Suprapubic skin (tissue), 4 donors: ENCODE measurements around the gene CPA1. TPM values are rescaled to one million over a fixed set of nuclear protein-coding genes. Genes with fewer than 3 reads are reported as not detected.
A peak's percentile ranks its signal among the peaks of the same experiment; 100 is the strongest.

Experiments used
- DNase-seq, 2 donors: peaks; one replicate each; pipeline ENCODE4 v3.0.0-alpha.2; 2019; ENCODE audit warnings: low spot score in 2 of 2
- H3K27ac ChIP-seq: fragments of 200-600 bp; sonication (generic); one replicate; pipeline ENCODE4 v1.5.1; 2019
- H3K27me3 ChIP-seq: fragments of 200-600 bp; sonication (generic); one replicate; pipeline ENCODE4 v1.5.1; 2019
- H3K36me3 ChIP-seq: fragments of 200-600 bp; sonication (generic); one replicate; pipeline ENCODE4 v1.5.1; 2019
- H3K4me1 ChIP-seq: fragments of 200-600 bp; sonication (generic); one replicate; pipeline ENCODE4 v1.5.1; 2019
- H3K4me3 ChIP-seq: fragments of 200-600 bp; sonication (generic); one replicate; pipeline ENCODE4 v1.5.1; 2019; ENCODE audit warnings: mild to moderate bottlenecking
- H3K9me3 ChIP-seq: fragments of 200-600 bp; sonication (generic); one replicate; pipeline ENCODE4 v1.5.1; 2019
- EP300 ChIP-seq: sonication (generic); formaldehyde crosslinking; IDR thresholded peaks from one replicate; pipeline ENCODE4 v1.6.1; 2017; ENCODE audit warnings: antibody characterized with exemption
- POLR2A ChIP-seq, 2 donors: fragments of 450-650 bp; IDR thresholded peaks; one replicate each; pipeline ENCODE4 v1.6.1; 2017; ENCODE audit warnings: antibody characterized with exemption in 2 of 2, mild to moderate bottlenecking in 2 of 2, moderate library complexity in 2 of 2
- POLR2AphosphoS5 ChIP-seq, 3 donors: sonication (generic); formaldehyde crosslinking; IDR thresholded peaks; one replicate each; pipeline ENCODE4 v1.6.1; 2017; ENCODE audit warnings: antibody characterized with exemption in 3 of 3
- WGBS: methylation state at CpG from one replicate; pipeline ENCODE4 v1.1.5; 2018; 5-methylcytosine and 5-hydroxymethylcytosine counted together
- total RNA-seq, 4 donors: library from RNA; depleted of rRNA; stranded (reverse); fragments of >200 nt; gene quantifications; one replicate each; pipeline ENCODE4 v1.1.0, GENCODE V29; 2016
- TF ChIP-seq, protein P1 (sequence below), 2 donors: fragments of 200-600 bp in 1 of 2; fragments of 450-650 bp in 1 of 2; sonication (generic) in 1 of 2; IDR thresholded peaks; one replicate each; pipeline ENCODE4 v1.5.1; 2016 to 2019; ENCODE audit warnings: antibody characterized with exemption in 2 of 2, mild to moderate bottlenecking in 1 of 2, moderate library complexity in 1 of 2

CPA1 gene
- total RNA-seq, 4 donors from 2014 or later, result not detected

DNA sequence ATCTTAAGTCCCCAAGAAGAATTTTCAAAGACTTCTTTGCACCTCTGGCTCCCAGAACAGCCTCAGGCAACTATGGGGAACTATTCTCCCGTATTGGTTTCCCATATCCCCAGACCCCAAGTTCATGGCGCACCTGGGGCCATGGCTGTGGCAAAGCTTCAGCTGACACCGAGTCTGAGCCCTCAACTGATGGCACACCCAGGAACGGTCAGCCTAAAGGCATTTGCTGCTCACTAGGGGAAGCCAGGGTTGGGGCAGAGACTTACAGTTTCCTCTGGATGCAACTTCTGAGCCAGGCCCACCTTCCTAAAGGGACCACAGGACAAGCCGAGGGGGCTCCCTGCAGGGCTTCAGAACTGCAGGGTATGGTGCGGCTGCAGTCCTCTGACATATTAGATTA is 13.7 kb upstream of the CPA1 start:
- Histone ChIP-seq H3K9me3 (no peaks in the 10 kb centered on the region), H3K4me3 (no peak overlapping the region), H3K4me1 (peaks cover 44% of the 10 kb centered on the region), H3K27me3 (no peaks in the 10 kb centered on the region), H3K36me3 (no peaks in the 10 kb centered on the region), H3K27ac (no peak overlapping the region)
- no peak for TF ChIP-seq EP300
- no peak for TF ChIP-seq POLR2A (IDR thresholded peaks at IDR 0.05)
- TF ChIP-seq POLR2AphosphoS5 (IDR thresholded peaks at IDR 0.05), result no peak
- TF ChIP-seq, protein P1, sequence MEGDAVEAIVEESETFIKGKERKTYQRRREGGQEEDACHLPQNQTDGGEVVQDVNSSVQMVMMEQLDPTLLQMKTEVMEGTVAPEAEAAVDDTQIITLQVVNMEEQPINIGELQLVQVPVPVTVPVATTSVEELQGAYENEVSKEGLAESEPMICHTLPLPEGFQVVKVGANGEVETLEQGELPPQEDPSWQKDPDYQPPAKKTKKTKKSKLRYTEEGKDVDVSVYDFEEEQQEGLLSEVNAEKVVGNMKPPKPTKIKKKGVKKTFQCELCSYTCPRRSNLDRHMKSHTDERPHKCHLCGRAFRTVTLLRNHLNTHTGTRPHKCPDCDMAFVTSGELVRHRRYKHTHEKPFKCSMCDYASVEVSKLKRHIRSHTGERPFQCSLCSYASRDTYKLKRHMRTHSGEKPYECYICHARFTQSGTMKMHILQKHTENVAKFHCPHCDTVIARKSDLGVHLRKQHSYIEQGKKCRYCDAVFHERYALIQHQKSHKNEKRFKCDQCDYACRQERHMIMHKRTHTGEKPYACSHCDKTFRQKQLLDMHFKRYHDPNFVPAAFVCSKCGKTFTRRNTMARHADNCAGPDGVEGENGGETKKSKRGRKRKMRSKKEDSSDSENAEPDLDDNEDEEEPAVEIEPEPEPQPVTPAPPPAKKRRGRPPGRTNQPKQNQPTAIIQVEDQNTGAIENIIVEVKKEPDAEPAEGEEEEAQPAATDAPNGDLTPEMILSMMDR (IDR thresholded peaks at IDR 0.05), result no peak
- DNase-seq, result peak in 1 of 2 donors; percentile 22
- 92% methylated on average over 6 of the region's 6 CpGs for WGBS

DNA sequence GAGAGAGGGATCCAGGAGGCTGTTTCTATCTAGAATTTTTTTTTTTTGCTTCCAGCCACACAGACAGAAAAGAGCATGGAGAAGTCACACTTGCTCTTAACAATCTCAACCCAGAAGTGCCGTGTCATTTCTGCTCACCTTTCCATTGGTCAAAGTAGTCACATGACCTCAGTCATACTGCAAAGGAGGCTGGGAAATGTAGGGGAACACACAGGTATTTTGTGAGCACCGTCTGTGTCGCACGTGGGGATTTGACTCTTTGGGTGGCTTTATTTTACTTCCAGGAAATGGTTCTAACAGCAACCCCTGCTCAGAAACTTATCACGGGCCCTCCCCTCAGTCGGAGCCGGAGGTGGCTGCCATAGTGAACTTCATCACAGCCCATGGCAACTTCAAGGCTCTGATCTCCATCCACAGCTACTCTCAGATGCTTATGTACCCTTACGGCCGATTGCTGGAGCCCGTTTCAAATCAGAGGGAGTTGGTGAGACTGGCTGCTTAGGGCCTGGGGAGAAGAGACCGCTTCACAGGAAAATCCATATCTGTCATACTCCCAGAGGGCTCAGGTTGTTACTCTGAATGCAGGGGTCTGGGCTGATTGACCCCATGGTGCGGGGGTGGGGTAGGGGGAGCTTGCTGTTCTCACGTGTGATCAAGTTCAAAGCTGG is 13.1 kb upstream of the CPA1 start:
- H3K9me3 ChIP-seq, result no peaks in the 10 kb centered on the region
- H3K4me3 ChIP-seq, result no peak overlapping the region
- no peak for DNase-seq
- TF ChIP-seq POLR2AphosphoS5 (IDR thresholded peaks at IDR 0.05) (no peak), EP300 (no peak), POLR2A (IDR thresholded peaks at IDR 0.05) (no peak)
- TF ChIP-seq, protein P1 (IDR thresholded peaks at IDR 0.05), result no peak
- peaks cover 46% of the 10 kb centered on the region for H3K4me1 ChIP-seq
- H3K27me3 ChIP-seq, result no peaks in the 10 kb centered on the region
- 91% methylated on average over 12 of the region's 13 CpGs for whole genome bisulfite sequencing
- no peak overlapping the region for H3K27ac ChIP-seq
- no peaks in the 10 kb centered on the region for H3K36me3 ChIP-seq

DNA sequence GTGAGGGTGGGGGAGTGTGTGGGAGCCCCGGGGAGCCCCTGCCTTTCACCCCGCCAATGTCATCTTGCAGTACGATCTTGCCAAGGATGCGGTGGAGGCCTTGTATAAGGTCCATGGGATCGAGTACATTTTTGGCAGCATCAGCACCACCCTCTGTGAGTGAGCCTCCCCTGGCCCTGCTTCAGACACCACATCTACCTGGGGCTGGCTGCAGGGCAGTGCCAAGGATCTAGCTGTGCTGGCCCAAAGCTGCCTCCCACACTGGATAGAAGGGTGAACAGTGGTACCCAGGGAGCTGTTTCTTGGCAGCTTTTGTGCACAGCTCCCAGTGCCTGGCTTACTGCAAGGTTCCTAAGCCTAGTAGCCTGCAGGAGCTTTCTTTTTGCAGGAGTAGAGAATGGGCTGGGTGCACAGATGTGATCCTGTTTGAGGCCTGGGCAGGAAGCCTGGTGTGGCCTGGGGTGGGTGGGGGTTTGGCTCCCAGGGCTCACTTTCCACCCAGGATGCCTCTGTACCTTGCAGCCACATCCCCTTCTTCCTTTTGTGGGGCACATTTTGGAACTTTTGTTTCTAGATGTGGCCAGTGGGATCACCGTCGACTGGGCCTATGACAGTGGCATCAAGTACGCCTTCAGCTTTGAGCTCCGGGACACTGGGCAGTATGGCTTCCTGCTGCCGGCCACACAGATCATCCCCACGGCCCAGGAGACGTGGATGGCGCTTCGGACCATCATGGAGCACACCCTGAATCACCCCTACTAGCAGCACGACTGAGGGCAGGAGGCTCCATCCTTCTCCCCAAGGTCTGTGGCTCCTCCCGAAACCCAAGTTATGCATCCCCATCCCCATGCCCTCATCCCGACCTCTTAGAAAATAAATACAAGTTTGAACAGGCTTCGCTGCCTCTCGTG is 12.2 kb upstream of the CPA1 start:
- peaks cover 51% of the 10 kb centered on the region for H3K4me1 ChIP-seq
- WGBS, result 87% methylated on average over 13 of the region's 19 CpGs
- H3K36me3 ChIP-seq, result no peaks in the 10 kb centered on the region
- no peak overlapping the region for H3K4me3 ChIP-seq
- no peak for DNase-seq
- TF ChIP-seq POLR2A (IDR thresholded peaks at IDR 0.05), result no peak
- no peak for TF ChIP-seq EP300
- TF ChIP-seq, protein P1 (IDR thresholded peaks at IDR 0.05), result no peak
- no peak for TF ChIP-seq POLR2AphosphoS5 (IDR thresholded peaks at IDR 0.05)
- no peaks in the 10 kb centered on the region for H3K9me3 ChIP-seq
- H3K27ac ChIP-seq, result no peak overlapping the region
- H3K27me3 ChIP-seq, result no peaks in the 10 kb centered on the region

DNA sequence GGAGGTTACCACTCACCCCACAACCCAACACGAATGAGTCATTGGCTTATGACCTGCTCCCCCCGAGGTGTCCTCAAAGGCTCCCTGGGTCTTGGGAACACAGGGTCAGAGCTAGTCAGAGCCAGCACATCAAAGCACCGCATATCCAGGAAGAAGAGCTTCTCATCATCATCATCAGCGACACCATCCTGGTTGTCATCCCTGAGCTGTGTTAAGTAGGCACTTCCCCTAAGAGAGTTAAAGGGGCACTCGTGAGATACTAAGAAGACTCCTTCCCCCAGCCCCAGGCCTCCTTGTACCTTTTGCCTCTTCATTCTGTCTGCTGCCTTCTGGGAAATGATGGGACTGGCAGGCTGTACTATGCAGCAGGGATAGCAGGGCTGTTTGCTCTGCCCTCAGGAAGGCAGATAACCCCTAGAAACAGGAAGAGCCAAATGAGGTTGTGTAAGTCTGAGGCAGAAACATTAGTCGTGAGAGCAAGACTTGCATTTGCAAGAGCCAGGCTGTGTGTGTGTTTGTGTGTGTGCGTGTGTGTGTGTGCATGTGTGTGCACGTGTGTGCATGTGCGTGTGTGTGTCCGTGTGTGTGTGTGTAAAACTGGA is 11.1 kb upstream of the CPA1 start:
- TF ChIP-seq POLR2AphosphoS5 (IDR thresholded peaks at IDR 0.05) (no peak), POLR2A (IDR thresholded peaks at IDR 0.05) (no peak), EP300 (no peak)
- TF ChIP-seq, protein P1 (IDR thresholded peaks at IDR 0.05), result no peak
- WGBS, result 35% methylated on average over 9 of the region's 10 CpGs
- Histone ChIP-seq H3K27ac (no peak overlapping the region), H3K9me3 (no peaks in the 10 kb centered on the region), H3K27me3 (no peaks in the 10 kb centered on the region), H3K4me3 (no peak overlapping the region), H3K4me1 (peaks cover 51% of the 10 kb centered on the region), H3K36me3 (no peaks in the 10 kb centered on the region)
- DNase-seq, result no peak
